SW480 (cell line): ENCODE data around the gene SMARCB1.

ENCODE experiments used
- DNase-seq: peaks from one replicate; pipeline ENCODE4 v3.0.0-alpha.2; 2016; ENCODE audit warnings: low spot score

SMARCB1 gene

DNA sequence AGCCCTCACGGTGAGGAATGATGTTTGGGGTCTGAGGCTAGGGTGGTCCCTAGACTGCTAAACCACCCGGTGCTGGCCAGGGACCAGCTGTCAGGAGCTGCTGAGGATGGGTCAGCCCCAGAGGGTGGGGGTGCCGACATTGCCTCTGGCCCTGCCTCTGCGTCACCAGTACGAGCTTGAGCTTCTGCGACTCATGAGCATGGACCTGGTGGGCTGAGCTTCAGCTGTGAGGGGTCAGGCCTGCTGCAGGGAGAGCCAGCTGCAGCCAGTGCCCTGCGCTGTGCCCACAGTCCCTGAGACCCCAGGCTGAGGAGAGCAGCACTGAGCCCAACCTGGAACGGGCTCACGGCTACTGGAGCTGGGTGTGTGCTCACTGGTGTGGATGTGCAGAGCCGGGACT is 45.0 kb downstream of the SMARCB1 start:
- no peak for DNase-seq

DNA sequence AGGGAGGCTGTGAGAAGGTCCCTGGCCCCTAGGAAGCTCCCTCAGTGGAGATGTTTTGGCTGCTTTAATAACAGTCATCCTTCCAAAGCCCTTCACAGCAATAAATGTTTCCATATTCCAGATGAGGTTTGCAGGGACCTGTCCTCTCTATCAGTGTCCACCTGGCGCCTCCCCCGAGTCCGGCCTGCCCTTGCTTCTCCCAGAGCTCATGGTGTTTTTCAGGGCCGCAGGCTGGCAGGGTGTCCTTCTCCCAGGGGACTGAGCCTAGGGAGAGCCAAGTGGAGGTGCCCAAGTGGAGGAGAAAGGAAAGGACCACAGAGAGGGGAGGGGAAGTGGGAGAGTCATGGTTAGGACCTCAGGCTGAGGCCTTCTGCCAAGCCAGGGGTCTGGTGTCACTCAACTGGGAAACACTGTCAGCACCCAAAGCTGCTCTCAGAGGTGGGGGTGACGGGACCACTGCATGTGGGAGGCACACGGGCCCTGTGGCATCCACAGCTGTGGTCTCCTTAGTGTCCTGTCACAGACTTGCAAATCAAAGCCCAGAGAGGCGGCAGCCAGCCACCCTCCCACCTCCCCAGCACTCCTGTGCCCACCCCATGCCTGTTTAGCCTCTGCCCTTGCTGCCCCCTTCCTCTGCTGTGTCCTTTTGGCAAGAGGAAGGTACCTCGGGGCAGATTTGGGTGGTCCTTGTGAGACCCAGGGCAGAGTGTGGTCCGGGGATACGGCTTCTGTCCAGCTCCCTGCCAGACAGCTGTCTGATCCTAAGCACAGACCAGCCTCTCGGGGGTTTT is 45.7 kb downstream of the SMARCB1 start:
- DNase-seq: no peak

DNA sequence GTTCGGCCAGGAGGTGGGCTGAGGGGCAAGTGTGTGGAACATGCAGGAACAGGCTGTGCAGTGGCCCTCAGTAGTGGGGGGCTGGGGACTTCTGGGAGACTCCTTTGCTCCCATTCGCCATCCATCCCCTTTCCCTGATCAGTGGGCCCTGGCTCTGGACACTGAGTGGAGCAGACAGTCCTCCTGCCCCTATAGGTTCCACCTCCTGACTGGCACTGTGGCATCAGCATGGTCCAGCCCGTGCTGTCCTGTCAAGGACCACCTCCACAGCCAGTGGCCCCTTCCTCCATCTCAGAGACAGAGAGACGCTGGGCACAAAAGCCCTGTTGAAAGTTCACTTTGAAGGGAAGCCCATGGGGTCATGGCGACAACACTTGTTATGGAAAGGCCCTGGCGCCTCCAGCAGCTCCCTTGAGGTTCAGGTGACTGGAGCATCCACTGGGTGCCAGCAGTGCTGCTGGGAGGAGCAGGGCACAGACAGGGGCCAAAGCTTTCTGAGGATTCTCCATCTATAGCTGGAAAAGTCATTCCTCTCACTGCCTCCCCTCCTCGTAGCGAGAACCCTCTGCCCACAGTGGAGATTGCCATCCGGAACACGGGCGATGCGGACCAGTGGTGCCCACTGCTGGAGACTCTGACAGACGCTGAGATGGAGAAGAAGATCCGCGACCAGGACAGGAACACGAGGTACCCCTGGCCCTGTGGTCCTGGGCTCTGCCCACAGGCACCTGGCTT is 46.4 kb downstream of the SMARCB1 start:
- no peak for DNase-seq

DNA sequence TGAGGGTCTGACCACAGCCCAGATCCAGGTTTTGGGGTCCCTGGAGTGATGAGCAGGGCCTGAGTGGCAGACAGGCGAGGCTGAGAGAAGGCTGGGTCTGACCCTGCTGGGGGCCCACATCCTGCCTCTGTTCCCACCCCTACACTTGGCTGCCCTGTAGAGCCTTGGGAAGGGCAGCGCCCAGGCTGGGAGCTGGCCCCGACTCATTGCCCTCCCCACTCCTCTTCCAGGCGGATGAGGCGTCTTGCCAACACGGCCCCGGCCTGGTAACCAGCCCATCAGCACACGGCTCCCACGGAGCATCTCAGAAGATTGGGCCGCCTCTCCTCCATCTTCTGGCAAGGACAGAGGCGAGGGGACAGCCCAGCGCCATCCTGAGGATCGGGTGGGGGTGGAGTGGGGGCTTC is 47.1 kb downstream of the SMARCB1 start:
- no peak for DNase-seq

DNA sequence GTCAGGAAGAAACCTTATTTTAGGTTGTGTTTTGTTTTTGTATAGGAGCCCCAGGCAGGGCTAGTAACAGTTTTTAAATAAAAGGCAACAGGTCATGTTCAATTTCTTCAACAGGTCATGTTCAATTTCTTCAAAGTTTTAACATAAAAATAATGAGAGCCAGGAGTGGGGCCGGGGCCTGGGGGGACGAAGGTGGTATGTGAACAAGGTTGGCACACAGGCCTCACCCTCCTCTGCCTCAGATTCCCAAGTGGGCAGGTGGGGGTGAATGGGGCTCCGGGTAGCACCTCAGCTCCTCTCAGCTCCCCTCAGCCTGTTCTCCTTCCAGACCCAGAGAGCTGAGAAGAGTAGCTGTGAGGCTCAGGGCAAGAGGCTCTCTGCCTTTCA is 47.6 kb downstream of the SMARCB1 start:
- no peak for DNase-seq

DNA sequence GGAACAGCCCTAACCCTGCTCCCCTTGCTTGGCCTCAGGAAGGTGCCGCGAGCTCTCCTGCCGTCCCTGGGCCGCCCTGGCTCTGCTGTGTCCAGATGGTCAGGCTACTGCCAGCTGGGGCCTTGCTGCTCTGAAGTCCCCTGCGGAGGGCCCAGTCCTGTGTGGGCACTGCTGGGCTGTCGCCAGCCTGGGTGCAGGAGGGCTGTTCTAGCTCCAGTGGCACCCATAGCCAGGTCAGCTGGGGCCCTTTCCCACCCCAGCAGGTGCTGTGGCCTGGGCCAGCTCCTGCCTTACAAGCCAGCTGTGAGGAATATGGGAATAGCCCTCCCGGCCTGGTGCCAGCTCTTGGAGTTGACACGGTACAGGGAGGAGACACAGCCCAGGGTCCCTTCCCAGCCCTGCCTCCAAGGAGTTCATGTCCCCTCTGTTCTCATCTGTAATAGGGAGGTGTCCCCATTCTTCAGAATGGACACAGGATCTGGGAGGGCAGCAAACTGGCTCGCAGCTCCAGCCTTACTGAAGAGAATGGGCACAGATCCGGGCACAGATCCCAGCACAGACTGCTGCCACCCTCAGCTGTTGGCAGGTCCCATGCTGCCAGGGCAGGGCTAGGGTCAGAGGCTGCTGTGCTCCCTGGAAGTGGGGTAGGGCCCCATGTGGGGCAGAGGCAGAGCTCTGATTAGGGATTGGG is 48.2 kb downstream of the SMARCB1 start:
- no peak for DNase-seq

DNA sequence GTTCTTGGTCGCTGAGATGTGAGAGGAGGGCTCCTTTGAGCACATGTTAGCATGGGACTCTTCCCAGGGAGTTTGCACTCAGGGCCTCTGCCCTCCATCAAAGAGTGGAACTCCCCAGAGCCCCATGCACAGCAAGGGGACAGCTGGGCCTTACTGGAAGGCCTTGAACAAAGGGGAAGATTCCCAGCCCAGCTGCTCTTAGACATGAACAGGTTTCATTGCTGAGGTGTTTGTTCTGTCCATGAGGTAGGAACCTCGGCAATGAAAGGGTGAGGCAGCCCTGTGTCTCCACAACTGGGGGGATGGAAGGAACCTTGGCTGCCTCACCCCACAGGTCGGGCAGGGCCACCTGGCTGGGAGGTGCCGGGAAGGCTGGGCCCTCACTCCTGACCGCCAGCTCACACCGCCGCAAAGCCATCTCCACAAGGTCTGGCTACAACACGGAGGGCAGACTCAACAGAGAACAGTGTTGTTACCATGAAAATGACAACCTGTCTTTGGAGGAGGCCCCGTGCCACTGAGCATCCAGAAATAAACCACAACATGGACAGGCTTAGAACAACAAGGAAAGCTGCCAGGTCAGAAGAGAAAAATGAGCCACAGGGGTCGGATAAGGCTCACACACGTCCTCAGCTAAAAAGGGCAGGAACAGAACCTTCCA is 48.8 kb downstream of the SMARCB1 start:
- DNase-seq: no peak

DNA sequence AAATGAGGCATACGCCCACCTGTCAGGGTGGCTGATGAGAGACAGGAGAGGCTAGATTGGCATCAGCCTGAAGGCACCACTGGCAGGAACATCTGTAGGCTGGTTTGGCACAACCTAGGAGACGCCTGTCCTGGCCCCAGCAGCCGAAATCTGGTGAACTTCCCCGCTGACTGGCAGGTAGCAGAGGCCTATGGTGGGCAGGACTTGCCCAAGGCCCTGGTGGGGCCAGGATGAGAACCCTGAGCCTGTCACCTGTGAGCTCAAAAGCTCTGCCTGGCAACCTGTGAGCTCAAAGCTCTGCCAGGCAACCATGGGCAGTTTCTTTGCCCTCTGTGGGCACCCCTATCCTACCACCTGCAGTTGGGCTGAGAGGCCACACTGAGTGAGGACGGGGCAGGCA is 49.5 kb downstream of the SMARCB1 start:
- DNase-seq: no peak

DNA sequence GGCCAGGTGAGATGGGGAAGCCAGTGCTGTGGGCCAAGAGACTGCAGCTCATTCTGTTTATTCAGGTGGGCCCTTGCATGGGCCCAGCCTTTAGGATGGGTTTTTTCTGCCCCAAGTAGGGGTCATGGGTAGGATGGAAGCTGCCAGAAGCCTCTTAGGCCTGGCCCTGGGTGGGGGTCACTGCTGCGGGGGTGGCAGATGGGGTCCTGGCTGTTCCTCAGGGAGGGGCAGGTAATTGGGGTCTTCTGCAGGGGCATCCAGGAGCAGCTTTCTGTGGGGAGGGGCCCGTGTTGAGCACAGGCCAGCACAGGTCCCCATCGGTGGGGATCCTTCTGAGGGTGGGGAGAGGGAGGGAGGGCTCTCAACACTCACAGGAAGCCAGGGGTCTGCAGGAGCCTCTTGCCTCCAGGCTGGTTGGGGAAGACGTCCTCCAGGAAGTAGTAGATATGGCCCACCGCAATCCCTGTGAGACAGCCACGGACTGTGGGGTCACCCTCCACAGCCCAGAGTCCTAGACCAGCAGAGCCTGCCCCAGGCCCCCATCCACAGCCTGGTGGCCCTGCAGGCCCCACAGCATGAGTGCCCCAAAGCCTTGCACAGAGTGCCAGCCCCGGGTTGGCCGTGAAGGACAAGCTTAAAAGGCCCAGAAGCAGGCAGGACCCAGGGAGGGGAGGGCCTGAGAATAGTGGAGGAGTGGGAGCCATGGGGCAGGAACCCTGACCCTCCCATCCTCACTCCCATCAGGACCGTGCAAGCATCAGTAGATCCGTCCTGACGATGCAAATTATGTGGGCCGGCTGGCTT is 50.1 kb downstream of the SMARCB1 start:
- no peak for DNase-seq

DNA sequence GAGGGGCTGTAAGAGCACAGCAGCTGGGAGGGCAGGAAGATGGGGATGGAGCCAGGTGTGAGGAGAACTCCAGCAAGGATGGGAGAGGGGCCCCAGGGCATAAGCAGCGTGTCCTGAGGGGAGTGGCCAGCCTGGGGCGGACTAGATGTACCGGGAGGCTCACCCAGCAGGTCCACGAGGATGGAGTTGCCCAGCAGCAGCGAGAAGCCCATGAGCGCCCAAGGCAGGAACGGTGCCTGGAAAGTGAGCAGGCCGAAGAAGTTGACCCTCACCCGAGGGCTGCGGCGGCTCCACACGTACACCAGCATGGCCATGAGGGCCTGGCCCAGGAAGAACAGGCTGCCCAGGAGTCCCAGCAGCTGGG is 50.7 kb downstream of the SMARCB1 start:
- DNase-seq: no peak

DNA sequence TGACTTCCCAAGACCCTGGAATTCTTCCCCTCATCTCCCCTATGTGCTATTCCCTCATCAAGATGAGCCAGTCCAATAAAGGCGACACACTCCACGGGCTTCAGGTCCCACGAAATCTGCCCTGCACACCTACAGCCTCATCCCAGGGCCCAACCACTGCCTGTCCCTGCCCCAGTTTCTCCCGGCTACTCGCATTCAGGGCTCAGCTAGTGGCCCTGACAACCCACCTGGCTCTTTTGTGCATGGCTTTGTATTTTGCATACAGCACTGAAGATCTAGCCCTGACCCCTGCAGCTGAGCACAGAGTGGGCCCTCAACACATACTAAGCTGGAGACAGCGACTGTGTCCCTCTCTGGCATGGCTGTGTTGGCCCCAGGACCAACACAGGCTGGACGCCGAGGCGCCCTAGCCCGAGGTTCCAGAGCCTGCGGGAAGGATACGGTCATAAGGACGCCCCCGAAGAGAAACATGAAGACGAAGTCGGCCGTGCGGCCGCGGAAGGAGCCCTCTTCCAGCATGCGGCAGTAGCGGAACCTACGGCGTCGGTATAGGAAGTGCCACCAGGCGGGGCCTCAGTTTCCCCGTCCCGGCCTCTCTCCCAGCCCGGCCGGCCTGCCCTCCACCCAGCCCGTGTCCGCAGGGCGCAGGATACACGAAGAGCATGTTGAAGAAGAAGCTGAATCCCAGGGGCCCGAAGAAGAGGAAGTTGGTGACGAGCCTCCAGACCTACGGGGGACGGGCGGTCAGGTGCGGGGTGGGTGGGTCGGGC is 51.3 kb downstream of the SMARCB1 start:
- no peak for DNase-seq

DNA sequence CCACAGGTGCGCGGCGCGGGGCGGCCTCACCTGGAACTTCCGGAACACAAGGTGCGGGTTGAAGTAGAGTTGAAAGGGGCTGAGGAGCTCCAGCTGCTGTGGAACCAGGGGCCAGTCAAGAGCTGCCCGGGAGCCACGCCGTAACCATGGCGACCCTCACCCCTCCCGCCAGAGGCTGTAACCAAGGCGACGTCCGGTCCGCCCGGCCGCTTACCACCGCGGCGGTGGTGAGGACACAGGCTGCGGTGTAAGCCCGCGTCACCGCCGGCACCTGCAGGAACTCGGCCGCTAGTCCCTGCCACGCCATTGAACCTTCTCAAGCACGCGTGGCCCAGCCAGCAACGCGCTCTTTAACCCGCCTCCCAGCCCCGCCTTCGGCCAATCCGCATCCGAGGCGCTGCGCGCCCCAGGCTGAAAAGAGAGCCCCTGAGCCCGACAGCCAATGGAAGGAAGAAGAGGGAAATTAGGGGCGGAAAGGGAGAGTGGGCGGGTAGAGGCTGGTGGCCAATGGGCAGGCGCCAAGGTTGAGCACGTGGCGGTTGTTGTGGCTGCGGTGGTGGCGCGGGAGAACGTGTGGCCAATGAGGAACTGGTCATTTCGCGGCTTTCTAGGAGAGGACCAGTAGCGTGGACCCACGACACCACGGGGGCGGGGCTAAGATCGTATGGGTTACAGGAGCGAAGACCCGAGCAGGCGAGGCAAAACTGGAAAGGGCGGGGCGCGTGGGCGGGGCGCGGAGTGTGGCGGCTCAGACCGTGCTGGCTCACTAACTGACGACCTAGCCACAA is 52.1 kb downstream of the SMARCB1 start, which contains the start of gene DERL3:
TSS of gene DERL3 (minus strand) at position 326 of the 788 bp plus-strand sequence. CDS start at position 307, 19 bp downstream.
- DNase-seq: peak; percentile 98

DNA sequence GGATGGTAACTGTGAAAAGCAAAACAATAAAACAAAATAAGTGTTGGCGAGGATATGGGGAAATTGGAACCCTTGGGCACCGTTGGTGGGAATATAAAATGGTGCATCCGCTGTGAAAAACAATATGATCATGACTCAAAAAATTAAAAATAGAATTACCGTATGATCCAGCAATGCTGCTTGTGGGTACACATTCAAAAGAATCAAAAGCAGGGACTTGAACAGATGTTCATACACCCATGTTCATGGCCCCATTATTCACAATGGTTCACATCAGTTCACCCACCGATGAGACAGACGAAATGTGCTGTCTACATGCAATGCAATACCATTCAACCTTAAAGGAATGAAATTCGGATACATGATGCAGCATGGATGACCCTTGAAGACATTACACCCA is 53.3 kb downstream of the SMARCB1 start:
- no peak for DNase-seq

DNA sequence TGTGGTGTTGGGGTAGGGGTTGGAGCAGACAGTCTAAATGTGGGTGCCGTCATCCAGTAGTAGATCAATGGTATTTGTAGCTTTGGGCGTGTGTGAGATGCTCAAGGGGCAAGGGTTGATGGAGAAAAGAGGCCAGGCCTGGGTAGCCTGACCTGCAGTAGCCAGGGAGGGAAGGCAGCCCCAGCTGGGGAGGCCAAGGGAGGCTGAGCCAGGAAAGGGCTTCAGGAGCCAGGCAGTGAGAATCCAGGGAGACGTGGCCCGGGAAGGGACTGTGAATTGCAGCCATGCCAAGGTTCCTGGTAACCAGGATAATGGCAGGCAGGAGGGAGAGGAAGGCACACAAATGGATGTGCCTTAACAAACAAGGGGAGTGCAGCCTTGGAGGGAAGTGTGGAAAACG is 54.5 kb downstream of the SMARCB1 start:
- DNase-seq: no peak

DNA sequence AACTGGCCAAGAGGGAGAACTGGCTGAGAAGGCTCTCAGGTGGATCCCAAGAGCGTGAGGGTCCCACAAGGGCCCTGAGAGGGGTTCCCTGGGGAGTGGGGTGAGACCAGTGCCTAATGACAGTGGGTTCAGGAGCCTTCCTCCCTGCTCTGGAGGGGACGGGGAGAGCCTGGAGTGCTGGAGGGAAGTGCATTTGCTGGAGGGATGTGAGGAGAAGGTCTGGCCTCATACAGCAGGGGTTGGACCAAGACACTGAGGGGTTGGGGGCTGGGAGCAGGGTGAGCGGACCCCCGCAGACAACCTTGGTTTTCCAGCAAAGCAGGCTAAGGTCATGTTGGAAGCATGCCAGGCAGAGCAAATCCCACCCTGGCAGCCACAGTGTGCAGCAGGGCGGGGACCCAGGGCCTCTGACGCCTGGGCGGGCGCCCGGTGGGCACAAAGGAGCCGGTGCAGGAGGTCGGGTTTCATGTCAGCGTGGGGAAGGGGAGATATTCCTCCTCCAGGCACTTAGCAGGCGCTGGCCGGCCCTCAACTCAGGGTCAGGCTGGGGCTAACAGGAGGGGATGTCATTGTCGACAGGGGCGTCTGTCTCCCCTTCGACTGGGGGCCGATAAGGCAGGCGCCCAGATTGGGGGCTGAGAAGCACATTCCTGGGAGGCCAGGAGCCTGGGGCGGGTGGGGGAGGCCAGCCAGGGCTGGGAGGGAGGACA is 55.1 kb downstream of the SMARCB1 start:
- no peak for DNase-seq

DNA sequence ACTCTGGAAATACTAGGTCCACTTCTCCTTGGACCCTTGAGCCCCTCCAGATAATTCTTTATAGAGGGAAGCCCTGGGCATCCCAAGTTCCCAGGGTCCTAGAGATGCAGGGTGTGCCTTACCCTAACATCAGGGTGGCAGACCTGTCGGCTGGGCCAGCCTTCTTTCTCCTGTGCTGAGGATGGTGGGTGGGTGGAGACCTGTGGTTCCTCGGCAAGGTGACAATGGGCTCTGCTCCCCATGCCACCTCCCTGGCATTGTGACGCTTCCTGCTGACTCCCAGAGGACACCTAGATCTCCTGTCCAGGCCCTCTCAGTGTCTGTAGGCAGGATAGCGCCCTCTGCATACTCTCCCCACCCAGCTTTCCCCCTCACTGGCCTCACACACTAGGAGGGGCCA is 55.8 kb downstream of the SMARCB1 start:
- DNase-seq: no peak

DNA sequence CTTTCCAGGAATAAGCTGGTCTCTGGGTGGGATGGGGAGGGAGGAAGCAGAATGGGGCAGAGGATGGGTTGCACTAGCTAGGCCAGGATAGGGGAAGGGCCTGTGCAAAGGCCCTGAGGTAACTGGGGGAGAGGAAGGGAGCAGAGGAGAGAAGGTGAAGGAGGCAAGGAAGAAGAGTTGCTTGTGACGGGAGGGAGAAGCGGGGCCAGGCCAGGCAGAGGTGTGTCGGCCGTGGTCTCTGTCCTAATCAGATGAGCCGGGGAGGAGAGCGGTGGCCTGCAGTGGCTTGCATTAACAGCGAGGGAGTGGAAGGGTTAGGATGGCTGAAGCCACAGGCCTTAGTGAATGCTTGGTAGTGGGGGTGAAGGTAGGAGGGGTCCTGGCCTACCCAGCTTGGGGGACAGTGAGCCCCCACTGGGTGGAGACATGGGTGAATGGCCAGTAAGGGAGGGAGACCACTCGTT is 58.0 kb downstream of the SMARCB1 start:
- no peak for DNase-seq

DNA sequence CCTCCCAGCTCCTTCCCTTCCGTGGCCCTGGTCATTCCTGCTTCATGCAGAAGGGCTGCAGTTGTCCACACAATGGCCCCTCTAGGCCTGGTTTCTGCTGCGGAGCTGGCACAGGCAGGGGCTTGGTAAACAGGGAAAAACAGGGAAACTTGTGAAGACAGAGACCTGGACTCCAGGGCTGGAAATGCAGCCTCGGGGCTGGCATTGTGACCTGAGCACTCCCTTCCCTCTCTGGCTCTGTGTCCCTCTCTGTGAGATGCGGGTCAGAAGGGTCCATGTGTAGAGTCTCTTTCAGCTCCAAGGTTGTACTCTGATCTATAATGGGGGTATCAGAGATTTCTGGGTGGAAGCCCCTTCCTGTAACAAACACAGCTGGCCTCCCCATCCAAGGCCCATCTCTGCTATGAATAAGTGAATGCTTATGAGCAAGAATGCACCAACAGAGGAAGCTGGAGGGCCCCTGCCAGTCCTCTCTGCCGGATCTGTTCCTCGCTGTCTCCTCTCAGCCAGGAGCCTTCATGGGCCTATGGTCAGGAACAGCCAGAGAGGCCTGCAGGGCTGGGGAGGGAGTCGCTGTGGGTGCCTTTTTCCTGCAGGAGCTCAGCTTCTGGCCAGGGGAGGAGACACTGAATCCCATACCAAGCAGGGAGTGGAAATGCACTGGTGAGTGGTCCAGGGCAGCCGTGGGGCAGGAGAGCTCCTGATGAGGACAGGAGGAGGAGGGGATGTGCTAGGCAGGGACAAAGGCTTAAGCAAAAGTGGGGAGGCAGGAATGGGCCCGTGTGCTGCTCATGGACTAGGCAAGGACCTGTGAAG is 58.7 kb downstream of the SMARCB1 start:
- DNase-seq: no peak
